GM23338 (cell line): ENCODE data around the gene OR5H6.

Experiments
- CREB1 ChIP-seq: fragments of 250-450 bp; sonication (Bioruptor Pico); IDR thresholded peaks from 2 replicates; pipeline ENCODE4 v1.5.0; 2020; ENCODE audit warnings: low read depth, mild to moderate bottlenecking, moderate library complexity
- ETS1 ChIP-seq: IDR thresholded peaks from 2 replicates; pipeline ENCODE4 v1.6.1; 2016; ENCODE audit warnings: antibody characterized with exemption
- EZH2 ChIP-seq: fragments of 200-600 bp; sonication (generic); IDR thresholded peaks from one replicate; pipeline ENCODE4 v1.8.0; 2017; ENCODE audit warnings: antibody characterized with exemption, mild to moderate bottlenecking, low read depth; ENCODE audit not compliant: unreplicated experiment
- EZH2phosphoT487 ChIP-seq: fragments of 200-600 bp; sonication (generic); IDR thresholded peaks from one replicate; pipeline ENCODE4 v1.8.1; 2018; ENCODE audit warnings: antibody characterized with exemption; ENCODE audit not compliant: unreplicated experiment
- JUNB ChIP-seq: IDR thresholded peaks from one replicate; pipeline ENCODE4 v1.6.1; 2016; ENCODE audit warnings: antibody characterized with exemption; ENCODE audit not compliant: unreplicated experiment
- NANOG ChIP-seq: IDR thresholded peaks from 2 replicates; pipeline ENCODE4 v1.6.1; 2016; ENCODE audit warnings: antibody characterized with exemption, borderline replicate concordance
- POLR2AphosphoS5 ChIP-seq: IDR thresholded peaks from 2 replicates; pipeline ENCODE4 v1.6.1; 2016; ENCODE audit warnings: antibody characterized with exemption, low read depth
- REST ChIP-seq: IDR thresholded peaks from one replicate; pipeline ENCODE4 v1.6.1; 2018; ENCODE audit warnings: antibody characterized with exemption; ENCODE audit not compliant: unreplicated experiment
- STAT1 ChIP-seq: IDR thresholded peaks from one replicate; pipeline ENCODE4 v1.6.1; 2016; ENCODE audit warnings: antibody characterized with exemption; ENCODE audit not compliant: unreplicated experiment
- ZNF114 ChIP-seq: fragments of 250-450 bp; sonication (Bioruptor Pico); IDR thresholded peaks from 2 replicates; pipeline ENCODE4 v1.5.0; 2020; ENCODE audit warnings: mild to moderate bottlenecking, moderate library complexity
- TF ChIP-seq, protein P1 (sequence below), 2 experiments: fragments of 200-600 bp in 1 of 2; sonication (generic) in 1 of 2; conservative IDR thresholded peaks; 2 replicates each; pipeline versions ENCODE4 v1.5.1 to v1.6.1; 2016 to 2017; ENCODE audit warnings: antibody characterized with exemption in 2 of 2, low read depth in 2 of 2, mild to moderate bottlenecking in 2 of 2, moderate library complexity in 1 of 2
- TF ChIP-seq, protein P2 (sequence below): fragments of 250-450 bp; sonication (Bioruptor Pico); IDR thresholded peaks from 2 replicates; pipeline ENCODE4 v1.5.0; 2020; ENCODE audit warnings: mild to moderate bottlenecking, moderate library complexity

GRCh38 chr3:98263944-98264343, at the start of gene OR5H6:
- TF ChIP-seq, protein P1, sequence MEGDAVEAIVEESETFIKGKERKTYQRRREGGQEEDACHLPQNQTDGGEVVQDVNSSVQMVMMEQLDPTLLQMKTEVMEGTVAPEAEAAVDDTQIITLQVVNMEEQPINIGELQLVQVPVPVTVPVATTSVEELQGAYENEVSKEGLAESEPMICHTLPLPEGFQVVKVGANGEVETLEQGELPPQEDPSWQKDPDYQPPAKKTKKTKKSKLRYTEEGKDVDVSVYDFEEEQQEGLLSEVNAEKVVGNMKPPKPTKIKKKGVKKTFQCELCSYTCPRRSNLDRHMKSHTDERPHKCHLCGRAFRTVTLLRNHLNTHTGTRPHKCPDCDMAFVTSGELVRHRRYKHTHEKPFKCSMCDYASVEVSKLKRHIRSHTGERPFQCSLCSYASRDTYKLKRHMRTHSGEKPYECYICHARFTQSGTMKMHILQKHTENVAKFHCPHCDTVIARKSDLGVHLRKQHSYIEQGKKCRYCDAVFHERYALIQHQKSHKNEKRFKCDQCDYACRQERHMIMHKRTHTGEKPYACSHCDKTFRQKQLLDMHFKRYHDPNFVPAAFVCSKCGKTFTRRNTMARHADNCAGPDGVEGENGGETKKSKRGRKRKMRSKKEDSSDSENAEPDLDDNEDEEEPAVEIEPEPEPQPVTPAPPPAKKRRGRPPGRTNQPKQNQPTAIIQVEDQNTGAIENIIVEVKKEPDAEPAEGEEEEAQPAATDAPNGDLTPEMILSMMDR (conservative IDR thresholded peaks at IDR 0.05; ENCODE audit: low read depth in 2 of 2) = no peak
- TF ChIP-seq POLR2AphosphoS5 (no peak), EZH2 (no peak), REST (no peak), ETS1 (no peak), CREB1 (CRISPR knock-in tag) (no peak), STAT1 (no peak), EZH2phosphoT487 (no peak), ZNF114 (CRISPR knock-in tag) (no peak), NANOG (no peak), JUNB (no peak)
- TF ChIP-seq, protein P2, sequence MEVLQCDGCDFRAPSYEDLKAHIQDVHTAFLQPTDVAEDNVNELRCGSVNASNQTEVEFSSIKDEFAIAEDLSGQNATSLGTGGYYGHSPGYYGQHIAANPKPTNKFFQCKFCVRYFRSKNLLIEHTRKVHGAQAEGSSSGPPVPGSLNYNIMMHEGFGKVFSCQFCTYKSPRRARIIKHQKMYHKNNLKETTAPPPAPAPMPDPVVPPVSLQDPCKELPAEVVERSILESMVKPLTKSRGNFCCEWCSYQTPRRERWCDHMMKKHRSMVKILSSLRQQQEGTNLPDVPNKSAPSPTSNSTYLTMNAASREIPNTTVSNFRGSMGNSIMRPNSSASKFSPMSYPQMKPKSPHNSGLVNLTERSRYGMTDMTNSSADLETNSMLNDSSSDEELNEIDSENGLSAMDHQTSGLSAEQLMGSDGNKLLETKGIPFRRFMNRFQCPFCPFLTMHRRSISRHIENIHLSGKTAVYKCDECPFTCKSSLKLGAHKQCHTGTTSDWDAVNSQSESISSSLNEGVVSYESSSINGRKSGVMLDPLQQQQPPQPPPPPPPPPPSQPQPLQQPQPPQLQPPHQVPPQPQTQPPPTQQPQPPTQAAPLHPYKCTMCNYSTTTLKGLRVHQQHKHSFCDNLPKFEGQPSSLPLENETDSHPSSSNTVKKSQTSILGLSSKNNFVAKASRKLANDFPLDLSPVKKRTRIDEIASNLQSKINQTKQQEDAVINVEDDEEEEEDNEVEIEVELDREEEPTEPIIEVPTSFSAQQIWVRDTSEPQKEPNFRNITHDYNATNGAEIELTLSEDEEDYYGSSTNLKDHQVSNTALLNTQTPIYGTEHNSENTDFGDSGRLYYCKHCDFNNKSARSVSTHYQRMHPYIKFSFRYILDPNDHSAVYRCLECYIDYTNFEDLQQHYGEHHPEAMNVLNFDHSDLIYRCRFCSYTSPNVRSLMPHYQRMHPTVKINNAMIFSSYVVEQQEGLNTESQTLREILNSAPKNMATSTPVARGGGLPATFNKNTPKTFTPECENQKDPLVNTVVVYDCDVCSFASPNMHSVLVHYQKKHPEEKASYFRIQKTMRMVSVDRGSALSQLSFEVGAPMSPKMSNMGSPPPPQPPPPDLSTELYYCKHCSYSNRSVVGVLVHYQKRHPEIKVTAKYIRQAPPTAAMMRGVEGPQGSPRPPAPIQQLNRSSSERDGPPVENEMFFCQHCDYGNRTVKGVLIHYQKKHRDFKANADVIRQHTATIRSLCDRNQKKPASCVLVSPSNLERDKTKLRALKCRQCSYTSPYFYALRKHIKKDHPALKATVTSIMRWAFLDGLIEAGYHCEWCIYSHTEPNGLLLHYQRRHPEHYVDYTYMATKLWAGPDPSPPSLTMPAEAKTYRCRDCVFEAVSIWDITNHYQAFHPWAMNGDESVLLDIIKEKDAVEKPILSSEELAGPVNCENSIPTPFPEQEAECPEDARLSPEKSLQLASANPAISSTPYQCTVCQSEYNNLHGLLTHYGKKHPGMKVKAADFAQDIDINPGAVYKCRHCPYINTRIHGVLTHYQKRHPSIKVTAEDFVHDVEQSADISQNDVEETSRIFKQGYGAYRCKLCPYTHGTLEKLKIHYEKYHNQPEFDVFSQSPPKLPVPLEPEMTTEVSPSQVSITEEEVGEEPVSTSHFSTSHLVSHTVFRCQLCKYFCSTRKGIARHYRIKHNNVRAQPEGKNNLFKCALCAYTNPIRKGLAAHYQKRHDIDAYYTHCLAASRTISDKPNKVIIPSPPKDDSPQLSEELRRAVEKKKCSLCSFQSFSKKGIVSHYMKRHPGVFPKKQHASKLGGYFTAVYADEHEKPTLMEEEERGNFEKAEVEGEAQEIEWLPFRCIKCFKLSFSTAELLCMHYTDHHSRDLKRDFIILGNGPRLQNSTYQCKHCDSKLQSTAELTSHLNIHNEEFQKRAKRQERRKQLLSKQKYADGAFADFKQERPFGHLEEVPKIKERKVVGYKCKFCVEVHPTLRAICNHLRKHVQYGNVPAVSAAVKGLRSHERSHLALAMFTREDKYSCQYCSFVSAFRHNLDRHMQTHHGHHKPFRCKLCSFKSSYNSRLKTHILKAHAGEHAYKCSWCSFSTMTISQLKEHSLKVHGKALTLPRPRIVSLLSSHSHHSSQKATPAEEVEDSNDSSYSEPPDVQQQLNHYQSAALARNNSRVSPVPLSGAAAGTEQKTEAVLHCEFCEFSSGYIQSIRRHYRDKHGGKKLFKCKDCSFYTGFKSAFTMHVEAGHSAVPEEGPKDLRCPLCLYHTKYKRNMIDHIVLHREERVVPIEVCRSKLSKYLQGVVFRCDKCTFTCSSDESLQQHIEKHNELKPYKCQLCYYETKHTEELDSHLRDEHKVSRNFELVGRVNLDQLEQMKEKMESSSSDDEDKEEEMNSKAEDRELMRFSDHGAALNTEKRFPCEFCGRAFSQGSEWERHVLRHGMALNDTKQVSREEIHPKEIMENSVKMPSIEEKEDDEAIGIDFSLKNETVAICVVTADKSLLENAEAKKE (CRISPR knock-in tag) = no peak
